Measurements from ENCODE around the gene CDCP1.

GRCh38 chr3:45166321-45166879 lies 20.2 kb upstream of the CDCP1 start:
- no peak for TF ChIP-seq CTCF (IDR thresholded peaks at IDR 0.05)
- no peak for TF ChIP-seq EZH2 (IDR thresholded peaks at IDR 0.05; ENCODE audit: borderline replicate concordance, insufficient read depth, low read depth, low read length, poor library complexity, severe bottlenecking)
